Measurements from ENCODE around the gene TBC1D9.
"Not testable (repeated sequence)": the region's sequence is repeated elsewhere in the genome, so short reads cannot be mapped to it uniquely, and the experiment has no call there.

Gene TBC1D9

GRCh38 chr4:140753329-140753728, 2.9 kb downstream of the TBC1D9 start:
- H3K36me3 ChIP-seq (ENCODE audit: control insufficient read depth, insufficient read depth, low read length): peaks cover 10% of the 10 kb centered on the region
- peaks cover 9% of the 10 kb centered on the region for H3K9me3 ChIP-seq (ENCODE audit: control insufficient read depth, low read length)
- no peak overlapping the region for H3K4me3 ChIP-seq (ENCODE audit: extremely low read depth, insufficient read depth, low read length, poor library complexity, severe bottlenecking)
- H3K27ac ChIP-seq (ENCODE audit: low read depth, low read length, severe bottlenecking): no peak overlapping the region
- WGBS, 2 experiments (ENCODE audit: insufficient coverage in 2 of 2): 75% methylated on average over 1 of the region's 2 CpGs
- peaks cover 12% of the 10 kb centered on the region for H3K4me1 ChIP-seq (ENCODE audit: control insufficient read depth, insufficient read depth, low read length, poor library complexity, severe bottlenecking)

- H3K4me3 ChIP-seq (ENCODE audit: extremely low read depth, insufficient read depth, low read length, poor library complexity, severe bottlenecking): no peak overlapping the region
- no peak overlapping the region for H3K27ac ChIP-seq (ENCODE audit: low read depth, low read length, severe bottlenecking)
- peaks cover 14% of the 10 kb centered on the region for H3K9me3 ChIP-seq (ENCODE audit: control insufficient read depth, low read length)
- H3K4me1 ChIP-seq (ENCODE audit: control insufficient read depth, insufficient read depth, low read length, poor library complexity, severe bottlenecking): peaks cover 4% of the 10 kb centered on the region
- peaks cover 10% of the 10 kb centered on the region for H3K36me3 ChIP-seq (ENCODE audit: control insufficient read depth, insufficient read depth, low read length)
Observed at GRCh38 chr4:140752291-140753068, 3.7 kb downstream of the TBC1D9 start.

GRCh38 chr4:140750470-140750869, 5.7 kb downstream of the TBC1D9 start:
- no peak overlapping the region for H3K4me3 ChIP-seq (ENCODE audit: extremely low read depth, insufficient read depth, low read length, poor library complexity, severe bottlenecking)
- WGBS, 2 experiments (ENCODE audit: insufficient coverage in 2 of 2): no CpG with 5 or more reads among the region's 2 CpGs
- H3K27ac ChIP-seq (ENCODE audit: low read depth, low read length, severe bottlenecking): no peak overlapping the region
- H3K36me3 ChIP-seq (ENCODE audit: control insufficient read depth, insufficient read depth, low read length): peaks cover 10% of the 10 kb centered on the region
- peaks cover 14% of the 10 kb centered on the region for H3K9me3 ChIP-seq (ENCODE audit: control insufficient read depth, low read length)
- H3K4me1 ChIP-seq (ENCODE audit: control insufficient read depth, insufficient read depth, low read length, poor library complexity, severe bottlenecking): no peaks in the 10 kb centered on the region

- Histone ChIP-seq H3K36me3 (ENCODE audit: control insufficient read depth, insufficient read depth, low read length) (peaks cover 6% of the 10 kb centered on the region), H3K4me1 (ENCODE audit: control insufficient read depth, insufficient read depth, low read length, poor library complexity, severe bottlenecking) (peaks cover 14% of the 10 kb centered on the region), H3K9me3 (ENCODE audit: control insufficient read depth, low read length) (peaks cover 14% of the 10 kb centered on the region), H3K27ac (ENCODE audit: low read depth, low read length, severe bottlenecking) (no peak overlapping the region), H3K4me3 (ENCODE audit: extremely low read depth, insufficient read depth, low read length, poor library complexity, severe bottlenecking) (no peak overlapping the region)
- no CpG with 5 or more reads among the region's 1 CpG for WGBS, 2 experiments (ENCODE audit: insufficient coverage in 2 of 2)
Observed at GRCh38 chr4:140748171-140748570, 8.0 kb downstream of the TBC1D9 start.

GRCh38 chr4:140746546-140746945, 9.6 kb downstream of the TBC1D9 start:
- H3K36me3 ChIP-seq (ENCODE audit: control insufficient read depth, insufficient read depth, low read length); H3K4me3 ChIP-seq (ENCODE audit: extremely low read depth, insufficient read depth, low read length, poor library complexity, severe bottlenecking); H3K27ac ChIP-seq (ENCODE audit: low read depth, low read length, severe bottlenecking): not testable (repeated sequence)
- Histone ChIP-seq H3K4me1 (ENCODE audit: control insufficient read depth, insufficient read depth, low read length, poor library complexity, severe bottlenecking) (peaks cover 28% of the 10 kb centered on the region), H3K9me3 (ENCODE audit: control insufficient read depth, low read length) (peaks cover 14% of the 10 kb centered on the region)
- WGBS, 2 experiments (ENCODE audit: insufficient coverage in 2 of 2): 95 to 100% methylated on average over 4 of the region's 7 CpGs

- Histone ChIP-seq H3K36me3 (ENCODE audit: control insufficient read depth, insufficient read depth, low read length) (no peaks in the 10 kb centered on the region), H3K4me1 (ENCODE audit: control insufficient read depth, insufficient read depth, low read length, poor library complexity, severe bottlenecking) (peaks cover 45% of the 10 kb centered on the region), H3K4me3 (ENCODE audit: extremely low read depth, insufficient read depth, low read length, poor library complexity, severe bottlenecking) (no peak overlapping the region), H3K27ac (ENCODE audit: low read depth, low read length, severe bottlenecking) (peak overlapping the region; percentile 96), H3K9me3 (ENCODE audit: control insufficient read depth, low read length) (peaks cover 10% of the 10 kb centered on the region)
- 80% methylated on average over 1 of the region's 3 CpGs; no CpG with 5 or more reads in 1 of the 2 experiments for WGBS, 2 experiments (ENCODE audit: insufficient coverage in 2 of 2)
Observed at GRCh38 chr4:140744421-140744820, 11.8 kb downstream of the TBC1D9 start.

- no peaks in the 10 kb centered on the region for H3K36me3 ChIP-seq (ENCODE audit: control insufficient read depth, insufficient read depth, low read length)
- H3K9me3 ChIP-seq (ENCODE audit: control insufficient read depth, low read length): peaks cover 6% of the 10 kb centered on the region
- H3K4me3 ChIP-seq (ENCODE audit: extremely low read depth, insufficient read depth, low read length, poor library complexity, severe bottlenecking): no peak overlapping the region
- WGBS, 2 experiments (ENCODE audit: insufficient coverage in 2 of 2): 33 to 42% methylated on average over 1 to 4 of the region's 4 CpGs
- peaks cover 51% of the 10 kb centered on the region for H3K4me1 ChIP-seq (ENCODE audit: control insufficient read depth, insufficient read depth, low read length, poor library complexity, severe bottlenecking)
- peak overlapping the region; percentile 96 for H3K27ac ChIP-seq (ENCODE audit: low read depth, low read length, severe bottlenecking)
Observed at GRCh38 chr4:140743194-140743931, 12.8 kb downstream of the TBC1D9 start.

- no peak overlapping the region for H3K4me3 ChIP-seq (ENCODE audit: extremely low read depth, insufficient read depth, low read length, poor library complexity, severe bottlenecking)
- peaks cover 51% of the 10 kb centered on the region for H3K4me1 ChIP-seq (ENCODE audit: control insufficient read depth, insufficient read depth, low read length, poor library complexity, severe bottlenecking)
- WGBS, 2 experiments (ENCODE audit: insufficient coverage in 2 of 2): no CpG with 5 or more reads among the region's 1 CpG
- peaks cover 4% of the 10 kb centered on the region for H3K9me3 ChIP-seq (ENCODE audit: control insufficient read depth, low read length)
- H3K36me3 ChIP-seq (ENCODE audit: control insufficient read depth, insufficient read depth, low read length): no peaks in the 10 kb centered on the region
- peak overlapping the region; percentile 96 for H3K27ac ChIP-seq (ENCODE audit: low read depth, low read length, severe bottlenecking)
Observed at GRCh38 chr4:140742838-140743193, 13.4 kb downstream of the TBC1D9 start.

GRCh38 chr4:140740906-140741670, 15.1 kb downstream of the TBC1D9 start:
- no peaks in the 10 kb centered on the region for H3K36me3 ChIP-seq (ENCODE audit: control insufficient read depth, insufficient read depth, low read length)
- H3K4me1 ChIP-seq (ENCODE audit: control insufficient read depth, insufficient read depth, low read length, poor library complexity, severe bottlenecking): peaks cover 68% of the 10 kb centered on the region
- no peaks in the 10 kb centered on the region for H3K9me3 ChIP-seq (ENCODE audit: control insufficient read depth, low read length)
- no peak overlapping the region for H3K4me3 ChIP-seq (ENCODE audit: extremely low read depth, insufficient read depth, low read length, poor library complexity, severe bottlenecking)
- peak overlapping the region; percentile 85 for H3K27ac ChIP-seq (ENCODE audit: low read depth, low read length, severe bottlenecking)
- 79 to 93% methylated on average over 2 of the region's 3 CpGs for WGBS, 2 experiments (ENCODE audit: insufficient coverage in 2 of 2)

GRCh38 chr4:140740422-140740821, 15.8 kb downstream of the TBC1D9 start:
- Histone ChIP-seq H3K36me3 (ENCODE audit: control insufficient read depth, insufficient read depth, low read length) (no peaks in the 10 kb centered on the region), H3K4me3 (ENCODE audit: extremely low read depth, insufficient read depth, low read length, poor library complexity, severe bottlenecking) (no peak overlapping the region), H3K4me1 (ENCODE audit: control insufficient read depth, insufficient read depth, low read length, poor library complexity, severe bottlenecking) (peaks cover 75% of the 10 kb centered on the region), H3K9me3 (ENCODE audit: control insufficient read depth, low read length) (no peaks in the 10 kb centered on the region), H3K27ac (ENCODE audit: low read depth, low read length, severe bottlenecking) (peak overlapping the region; percentile 85)
- WGBS, 2 experiments (ENCODE audit: insufficient coverage in 2 of 2): 67% methylated on average over 1 of the region's 1 CpG; no CpG with 5 or more reads in 1 of the 2 experiments

All from mesodermal cell (in vitro differentiated cells).